Activated T-helper 9 cell treated with anti-CD3 and anti-CD28 coated beads, Interleukin-2, amount 50 U/mL, for 16 hours (primary cell): ENCODE results near the gene APBB2.

ENCODE experiments used
- DNase-seq: peaks from one replicate; pipeline ENCODE4 v3.0.0-alpha.2; 2020; ENCODE audit warnings: low read depth

APBB2 gene

GRCh38 chr4:41214136-41214824, at the start of gene APBB2:
TSS of gene APBB2 (minus strand) at chr4:41214542. CDS start at chr4:41033254, 181,288 bp downstream.
- DNase-seq: peak; percentile 6

GRCh38 chr4:41262198-41262597, 47.9 kb upstream of the APBB2 start:
- no peak for DNase-seq

- DNase-seq: no peak
These were observed 45.9 kb upstream of the APBB2 start for GRCh38 chr4:41260116-41260733.

- DNase-seq: no peak
These were observed 44.4 kb upstream of the APBB2 start for GRCh38 chr4:41258783-41259182.

GRCh38 chr4:41257906-41258305, 43.6 kb upstream of the APBB2 start:
- DNase-seq: no peak

GRCh38 chr4:41257257-41257901, 43.0 kb upstream of the APBB2 start:
- DNase-seq: no peak

- peak; percentile 1 for DNase-seq
These were observed 42.5 kb upstream of the APBB2 start, which contains the start of gene UCHL1 for GRCh38 chr4:41256740-41257256. TSS of gene UCHL1 (plus strand) at chr4:41256928. CDS start at chr4:41256977, 49 bp downstream.

GRCh38 chr4:41256131-41256739, 41.9 kb upstream of the APBB2 start:
- DNase-seq: no peak

- DNase-seq: no peak
These were observed 31.6 kb upstream of the APBB2 start for GRCh38 chr4:41245983-41246382.

- no peak for DNase-seq
These were observed 27.6 kb upstream of the APBB2 start for GRCh38 chr4:41241919-41242318.

- no peak for DNase-seq
These were observed 22.2 kb upstream of the APBB2 start for GRCh38 chr4:41236508-41236907.

- no peak for DNase-seq
These were observed 21.7 kb upstream of the APBB2 start for GRCh38 chr4:41236032-41236431.

- DNase-seq: no peak
These were observed 18.5 kb upstream of the APBB2 start for GRCh38 chr4:41232856-41233255.

- no peak for DNase-seq
These were observed 18.1 kb upstream of the APBB2 start for GRCh38 chr4:41232406-41232805.

GRCh38 chr4:41227902-41228301, 13.6 kb upstream of the APBB2 start:
- no peak for DNase-seq

GRCh38 chr4:41221850-41222645, 7.7 kb upstream of the APBB2 start:
- DNase-seq: no peak

- DNase-seq: no peak
These were observed 5.1 kb upstream of the APBB2 start for GRCh38 chr4:41219421-41219950.

- no peak for DNase-seq
These were observed 4.4 kb upstream of the APBB2 start for GRCh38 chr4:41218703-41219102.

- DNase-seq: no peak
These were observed 3.0 kb upstream of the APBB2 start for GRCh38 chr4:41217374-41217773.

- DNase-seq: no peak
These were observed 2.6 kb upstream of the APBB2 start for GRCh38 chr4:41217020-41217333.

GRCh38 chr4:41216294-41217019, 2.1 kb upstream of the APBB2 start:
- DNase-seq: no peak
